SK-N-SH treated with all-trans-retinoic acid at 6 μM for 48 hours (cell line): Measurements from ENCODE around the gene AQP12A.

Source experiments
- ATAC-seq: fragments of 200-7000 bp; cut with Tn5 transposase; 3 replicates; pipeline ENCODE4 v1.9.1; 2020; ENCODE audit warnings: mild to moderate bottlenecking, moderate library complexity
- ARNTL ChIP-seq: fragments of 450-650 bp; formaldehyde crosslinking; IDR thresholded peaks from 2 replicates; pipeline ENCODE4 v1.5.0; 2020; ENCODE audit warnings: low read depth, mild to moderate bottlenecking, moderate library complexity, borderline replicate concordance
- BACH2 ChIP-seq: fragments of 250-450 bp; sonication (Bioruptor Pico); IDR thresholded peaks from 2 replicates; pipeline ENCODE4 v1.9.0; 2021; ENCODE audit warnings: mild to moderate bottlenecking, borderline replicate concordance
- CSDC2 ChIP-seq: fragments of 250-450 bp; sonication (Bioruptor Pico); IDR thresholded peaks from 2 replicates; pipeline ENCODE4 v1.5.0; 2020; ENCODE audit warnings: mild to moderate bottlenecking, moderate library complexity
- ESRRG ChIP-seq: fragments of 250-450 bp; sonication (Bioruptor Pico); IDR thresholded peaks from 2 replicates; pipeline ENCODE4 v1.6.1; 2021; ENCODE audit warnings: mild to moderate bottlenecking
- GLIS3 ChIP-seq: fragments of 250-450 bp; sonication (Bioruptor Pico); IDR thresholded peaks from 2 replicates; pipeline ENCODE4 v1.5.0; 2020; ENCODE audit warnings: mild to moderate bottlenecking, moderate library complexity
- ISL1 ChIP-seq: fragments of 250-450 bp; sonication (Bioruptor Pico); IDR thresholded peaks from 2 replicates; pipeline ENCODE4 v2.1.2; 2022; ENCODE audit warnings: mild to moderate bottlenecking, moderate library complexity
- OSR1 ChIP-seq: fragments of 250-450 bp; sonication (Bioruptor Pico); IDR thresholded peaks from 2 replicates; pipeline ENCODE4 v1.8.0; 2022; ENCODE audit warnings: moderate library complexity, mild to moderate bottlenecking, inconsistent platforms
- TCF4 ChIP-seq: fragments of 250-450 bp; sonication (Bioruptor Pico); IDR thresholded peaks from 2 replicates; pipeline ENCODE4 v1.8.0; 2021; ENCODE audit warnings: mild to moderate bottlenecking, moderate library complexity, borderline replicate concordance
- TOX ChIP-seq: fragments of 250-450 bp; sonication (Bioruptor Pico); IDR thresholded peaks from 2 replicates; pipeline ENCODE4 v1.8.0; 2021; ENCODE audit warnings: mild to moderate bottlenecking, moderate library complexity, borderline replicate concordance
- ZFP3 ChIP-seq: fragments of 250-450 bp; sonication (Bioruptor Pico); IDR thresholded peaks from 2 replicates; pipeline ENCODE4 v1.5.0; 2020; ENCODE audit warnings: mild to moderate bottlenecking, moderate library complexity
- ZFP30 ChIP-seq: fragments of 450-650 bp; formaldehyde crosslinking; IDR thresholded peaks from 2 replicates; pipeline ENCODE4 v1.5.0; 2022; ENCODE audit warnings: mild to moderate bottlenecking, moderate library complexity
- ZNF565 ChIP-seq: fragments of 450-650 bp; formaldehyde crosslinking; conservative IDR thresholded peaks from 2 replicates; pipeline ENCODE4 v1.5.0; 2020; ENCODE audit warnings: low read depth, mild to moderate bottlenecking, moderate library complexity
- ZNF70 ChIP-seq: fragments of 450-650 bp; formaldehyde crosslinking; IDR thresholded peaks from 2 replicates; pipeline ENCODE4 v1.5.0; 2020; ENCODE audit warnings: mild to moderate bottlenecking, moderate library complexity
- ZNF8 ChIP-seq: fragments of 450-650 bp; formaldehyde crosslinking; IDR thresholded peaks from 2 replicates; pipeline ENCODE4 v1.5.0; 2020; ENCODE audit warnings: mild to moderate bottlenecking, moderate library complexity
- TF ChIP-seq, protein P1 (sequence below): fragments of 250-450 bp; sonication (Bioruptor Pico); IDR thresholded peaks from 2 replicates; pipeline ENCODE4 v1.5.0; 2020; ENCODE audit warnings: mild to moderate bottlenecking, moderate library complexity
- TF ChIP-seq, protein P2 (sequence below): fragments of 250-450 bp; sonication (Bioruptor Pico); IDR thresholded peaks from 2 replicates; pipeline ENCODE4 v1.8.0; 2021; ENCODE audit warnings: low read depth, mild to moderate bottlenecking, moderate library complexity, borderline replicate concordance
- TF ChIP-seq, protein P3 (sequence below): fragments of 250-450 bp; sonication (Bioruptor Pico); IDR thresholded peaks from 2 replicates; pipeline ENCODE4 v1.5.1; 2021; ENCODE audit warnings: mild to moderate bottlenecking, moderate library complexity
- TF ChIP-seq, protein P4 (sequence below): fragments of 250-450 bp; sonication (Bioruptor Pico); IDR thresholded peaks from 2 replicates; pipeline ENCODE4 v1.5.1; 2020; ENCODE audit warnings: low read depth, mild to moderate bottlenecking, moderate library complexity
- TF ChIP-seq, protein P5 (sequence below): fragments of 250-450 bp; sonication (Bioruptor Pico); IDR thresholded peaks from 2 replicates; pipeline ENCODE4 v1.8.0; 2020; ENCODE audit warnings: mild to moderate bottlenecking, moderate library complexity, borderline replicate concordance

The AQP12A gene

DNA sequence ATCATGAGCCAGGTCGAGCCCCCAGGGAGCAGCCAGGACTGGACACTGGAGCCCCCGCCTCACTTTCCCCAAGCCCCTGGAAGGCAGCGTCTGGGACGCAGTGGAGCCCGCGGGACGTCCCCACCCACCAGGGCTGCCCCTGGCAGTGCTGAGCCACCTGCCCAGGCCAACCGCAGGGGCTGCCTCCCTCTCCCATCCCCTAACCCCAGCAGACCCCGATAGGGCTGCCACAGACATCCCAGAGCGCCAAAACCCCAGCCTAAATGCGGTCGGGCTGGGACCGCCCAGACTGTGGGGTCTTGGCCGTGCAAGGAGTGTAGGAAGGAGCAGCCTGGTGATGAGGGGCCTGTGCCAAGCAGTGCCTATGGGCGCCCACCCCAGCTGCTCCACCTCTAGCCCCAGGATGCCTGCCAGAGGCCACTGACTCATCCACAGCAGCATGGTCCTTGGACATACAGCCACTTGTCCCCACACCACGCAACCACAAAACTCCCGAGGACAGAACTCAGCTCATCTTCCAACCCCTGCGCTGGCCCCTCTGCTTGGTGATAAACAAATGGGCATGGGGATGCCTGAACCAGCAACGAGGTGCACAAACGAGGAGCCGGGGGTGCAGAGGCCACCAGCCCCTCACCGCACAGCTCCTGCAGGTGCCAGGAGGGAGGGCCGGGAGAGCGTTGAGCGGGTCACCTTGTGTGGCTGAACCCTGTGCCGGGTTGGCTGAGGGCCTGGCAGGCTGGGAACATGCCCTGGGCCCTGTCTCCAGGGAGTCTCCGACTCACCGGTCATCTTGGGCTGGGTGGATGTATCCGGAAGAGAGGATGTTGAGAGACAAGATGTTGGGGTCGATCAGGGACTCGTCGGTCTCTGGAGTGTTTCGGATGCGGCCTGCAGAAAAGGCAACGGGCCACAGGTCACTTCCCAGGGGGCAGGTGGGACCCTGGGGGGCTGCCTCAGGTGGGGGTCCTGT lies 44.9 kb downstream of the AQP12A start:
- no peak for ATAC-seq
- no peak for TF ChIP-seq ISL1 (CRISPR knock-in tag)
- TF ChIP-seq ZNF8 = no peak
- TF ChIP-seq ESRRG (CRISPR knock-in tag) = no peak
- TF ChIP-seq, protein P1, sequence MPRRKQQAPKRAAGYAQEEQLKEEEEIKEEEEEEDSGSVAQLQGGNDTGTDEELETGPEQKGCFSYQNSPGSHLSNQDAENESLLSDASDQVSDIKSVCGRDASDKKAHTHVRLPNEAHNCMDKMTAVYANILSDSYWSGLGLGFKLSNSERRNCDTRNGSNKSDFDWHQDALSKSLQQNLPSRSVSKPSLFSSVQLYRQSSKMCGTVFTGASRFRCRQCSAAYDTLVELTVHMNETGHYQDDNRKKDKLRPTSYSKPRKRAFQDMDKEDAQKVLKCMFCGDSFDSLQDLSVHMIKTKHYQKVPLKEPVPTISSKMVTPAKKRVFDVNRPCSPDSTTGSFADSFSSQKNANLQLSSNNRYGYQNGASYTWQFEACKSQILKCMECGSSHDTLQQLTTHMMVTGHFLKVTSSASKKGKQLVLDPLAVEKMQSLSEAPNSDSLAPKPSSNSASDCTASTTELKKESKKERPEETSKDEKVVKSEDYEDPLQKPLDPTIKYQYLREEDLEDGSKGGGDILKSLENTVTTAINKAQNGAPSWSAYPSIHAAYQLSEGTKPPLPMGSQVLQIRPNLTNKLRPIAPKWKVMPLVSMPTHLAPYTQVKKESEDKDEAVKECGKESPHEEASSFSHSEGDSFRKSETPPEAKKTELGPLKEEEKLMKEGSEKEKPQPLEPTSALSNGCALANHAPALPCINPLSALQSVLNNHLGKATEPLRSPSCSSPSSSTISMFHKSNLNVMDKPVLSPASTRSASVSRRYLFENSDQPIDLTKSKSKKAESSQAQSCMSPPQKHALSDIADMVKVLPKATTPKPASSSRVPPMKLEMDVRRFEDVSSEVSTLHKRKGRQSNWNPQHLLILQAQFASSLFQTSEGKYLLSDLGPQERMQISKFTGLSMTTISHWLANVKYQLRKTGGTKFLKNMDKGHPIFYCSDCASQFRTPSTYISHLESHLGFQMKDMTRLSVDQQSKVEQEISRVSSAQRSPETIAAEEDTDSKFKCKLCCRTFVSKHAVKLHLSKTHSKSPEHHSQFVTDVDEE (CRISPR knock-in tag) = no peak
- no peak for TF ChIP-seq TOX (CRISPR knock-in tag)
- TF ChIP-seq ZFP3 (CRISPR knock-in tag) = no peak
- no peak for TF ChIP-seq TCF4 (CRISPR knock-in tag)
- TF ChIP-seq CSDC2 (CRISPR knock-in tag) = no peak
- TF ChIP-seq GLIS3 (CRISPR knock-in tag) = no peak
- TF ChIP-seq, all 23 proteins: peak for 0

DNA sequence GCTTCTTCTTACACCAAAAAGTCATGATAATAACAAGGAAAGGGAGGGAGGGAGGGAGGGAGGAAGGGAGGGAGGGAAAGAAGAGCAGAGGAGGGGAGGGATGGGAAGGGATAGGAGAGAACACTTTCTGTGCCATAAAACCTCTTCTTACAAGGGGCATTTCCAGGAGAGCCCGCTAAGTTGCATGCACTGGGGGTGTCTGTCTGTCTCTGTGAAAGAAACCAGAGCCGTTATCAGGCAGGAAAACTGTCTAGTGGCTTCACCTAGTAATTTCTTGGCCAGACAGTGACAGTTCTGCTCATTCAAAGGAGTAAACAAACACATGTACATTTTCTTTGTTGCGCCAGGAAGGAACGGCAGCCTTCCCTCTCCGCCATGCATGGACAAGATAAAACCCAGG lies 45.8 kb downstream of the AQP12A start:
- no peak for TF ChIP-seq ESRRG (CRISPR knock-in tag)
- TF ChIP-seq, protein P1 (CRISPR knock-in tag) = no peak
- TF ChIP-seq ZFP3 (CRISPR knock-in tag) = no peak
- TF ChIP-seq TCF4 (CRISPR knock-in tag) = no peak
- TF ChIP-seq, protein P2, sequence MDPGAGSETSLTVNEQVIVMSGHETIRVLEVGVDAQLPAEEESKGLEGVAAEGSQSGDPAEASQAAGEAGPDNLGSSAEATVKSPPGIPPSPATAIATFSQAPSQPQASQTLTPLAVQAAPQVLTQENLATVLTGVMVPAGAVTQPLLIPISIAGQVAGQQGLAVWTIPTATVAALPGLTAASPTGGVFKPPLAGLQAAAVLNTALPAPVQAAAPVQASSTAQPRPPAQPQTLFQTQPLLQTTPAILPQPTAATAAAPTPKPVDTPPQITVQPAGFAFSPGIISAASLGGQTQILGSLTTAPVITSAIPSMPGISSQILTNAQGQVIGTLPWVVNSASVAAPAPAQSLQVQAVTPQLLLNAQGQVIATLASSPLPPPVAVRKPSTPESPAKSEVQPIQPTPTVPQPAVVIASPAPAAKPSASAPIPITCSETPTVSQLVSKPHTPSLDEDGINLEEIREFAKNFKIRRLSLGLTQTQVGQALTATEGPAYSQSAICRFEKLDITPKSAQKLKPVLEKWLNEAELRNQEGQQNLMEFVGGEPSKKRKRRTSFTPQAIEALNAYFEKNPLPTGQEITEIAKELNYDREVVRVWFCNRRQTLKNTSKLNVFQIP (CRISPR knock-in tag) = no peak
- TF ChIP-seq ARNTL (CRISPR knock-in tag) = no peak
- no peak for TF ChIP-seq ZNF70 (CRISPR knock-in tag)
- TF ChIP-seq, protein P3, sequence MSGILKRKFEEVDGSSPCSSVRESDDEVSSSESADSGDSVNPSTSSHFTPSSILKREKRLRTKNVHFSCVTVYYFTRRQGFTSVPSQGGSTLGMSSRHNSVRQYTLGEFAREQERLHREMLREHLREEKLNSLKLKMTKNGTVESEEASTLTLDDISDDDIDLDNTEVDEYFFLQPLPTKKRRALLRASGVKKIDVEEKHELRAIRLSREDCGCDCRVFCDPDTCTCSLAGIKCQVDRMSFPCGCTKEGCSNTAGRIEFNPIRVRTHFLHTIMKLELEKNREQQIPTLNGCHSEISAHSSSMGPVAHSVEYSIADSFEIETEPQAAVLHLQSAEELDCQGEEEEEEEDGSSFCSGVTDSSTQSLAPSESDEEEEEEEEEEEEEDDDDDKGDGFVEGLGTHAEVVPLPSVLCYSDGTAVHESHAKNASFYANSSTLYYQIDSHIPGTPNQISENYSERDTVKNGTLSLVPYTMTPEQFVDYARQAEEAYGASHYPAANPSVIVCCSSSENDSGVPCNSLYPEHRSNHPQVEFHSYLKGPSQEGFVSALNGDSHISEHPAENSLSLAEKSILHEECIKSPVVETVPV (CRISPR knock-in tag) = no peak
- TF ChIP-seq GLIS3 (CRISPR knock-in tag) = no peak
- TF ChIP-seq ZNF565 (CRISPR knock-in tag) = no peak
- TF ChIP-seq OSR1 (CRISPR knock-in tag) = no peak
- no peak for TF ChIP-seq ISL1 (CRISPR knock-in tag)
- TF ChIP-seq, protein P4, sequence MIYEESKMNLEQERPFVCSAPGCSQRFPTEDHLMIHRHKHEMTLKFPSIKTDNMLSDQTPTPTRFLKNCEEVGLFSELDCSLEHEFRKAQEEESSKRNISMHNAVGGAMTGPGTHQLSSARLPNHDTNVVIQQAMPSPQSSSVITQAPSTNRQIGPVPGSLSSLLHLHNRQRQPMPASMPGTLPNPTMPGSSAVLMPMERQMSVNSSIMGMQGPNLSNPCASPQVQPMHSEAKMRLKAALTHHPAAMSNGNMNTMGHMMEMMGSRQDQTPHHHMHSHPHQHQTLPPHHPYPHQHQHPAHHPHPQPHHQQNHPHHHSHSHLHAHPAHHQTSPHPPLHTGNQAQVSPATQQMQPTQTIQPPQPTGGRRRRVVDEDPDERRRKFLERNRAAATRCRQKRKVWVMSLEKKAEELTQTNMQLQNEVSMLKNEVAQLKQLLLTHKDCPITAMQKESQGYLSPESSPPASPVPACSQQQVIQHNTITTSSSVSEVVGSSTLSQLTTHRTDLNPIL (CRISPR knock-in tag) = no peak
- TF ChIP-seq ZFP30 = no peak
- ATAC-seq = no peak

DNA sequence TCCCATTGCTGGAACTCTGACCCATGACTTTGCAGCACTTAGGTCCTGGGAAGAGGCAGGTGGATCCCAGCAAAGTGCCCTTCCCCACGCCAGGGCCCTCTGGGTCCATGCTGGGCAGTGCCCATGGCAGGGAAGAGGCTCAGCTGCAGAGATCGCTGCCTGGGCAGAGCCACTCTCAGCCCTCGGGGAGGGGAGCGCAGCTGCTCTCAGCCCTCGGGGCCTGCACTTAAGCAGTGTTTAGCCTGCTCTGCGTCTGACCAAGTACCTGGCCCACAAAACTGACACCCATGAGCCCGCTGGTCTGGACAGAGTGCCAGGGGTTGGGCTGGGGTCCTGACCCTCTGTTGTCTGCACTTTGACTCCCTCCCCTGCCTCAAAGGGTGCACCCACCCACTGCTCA lies 46.3 kb downstream of the AQP12A start:
- ATAC-seq = no peak
- TF ChIP-seq, protein P4 (CRISPR knock-in tag) = no peak
- TF ChIP-seq, protein P1 (CRISPR knock-in tag) = no peak
- no peak for TF ChIP-seq ESRRG (CRISPR knock-in tag)
- TF ChIP-seq, protein P5, sequence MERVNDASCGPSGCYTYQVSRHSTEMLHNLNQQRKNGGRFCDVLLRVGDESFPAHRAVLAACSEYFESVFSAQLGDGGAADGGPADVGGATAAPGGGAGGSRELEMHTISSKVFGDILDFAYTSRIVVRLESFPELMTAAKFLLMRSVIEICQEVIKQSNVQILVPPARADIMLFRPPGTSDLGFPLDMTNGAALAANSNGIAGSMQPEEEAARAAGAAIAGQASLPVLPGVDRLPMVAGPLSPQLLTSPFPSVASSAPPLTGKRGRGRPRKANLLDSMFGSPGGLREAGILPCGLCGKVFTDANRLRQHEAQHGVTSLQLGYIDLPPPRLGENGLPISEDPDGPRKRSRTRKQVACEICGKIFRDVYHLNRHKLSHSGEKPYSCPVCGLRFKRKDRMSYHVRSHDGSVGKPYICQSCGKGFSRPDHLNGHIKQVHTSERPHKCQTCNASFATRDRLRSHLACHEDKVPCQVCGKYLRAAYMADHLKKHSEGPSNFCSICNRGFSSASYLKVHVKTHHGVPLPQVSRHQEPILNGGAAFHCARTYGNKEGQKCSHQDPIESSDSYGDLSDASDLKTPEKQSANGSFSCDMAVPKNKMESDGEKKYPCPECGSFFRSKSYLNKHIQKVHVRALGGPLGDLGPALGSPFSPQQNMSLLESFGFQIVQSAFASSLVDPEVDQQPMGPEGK (CRISPR knock-in tag) = no peak
- no peak for TF ChIP-seq BACH2
